GM10248 (cell line): ENCODE data around the gene DAZAP1.

Experiments used
- CTCF ChIA-PET: fragments of 300-600 bp; sonication (Branson Sonifier 250); formaldehyde crosslinking; extraction: SDS; loops from one replicate; lab custom pipeline; 2021; ENCODE audit warnings: antibody characterized with exemption; lab: Yijun Ruan, JAX
- POLR2A ChIA-PET: fragments of 350-650 bp; sonication (Branson Sonifier 250); formaldehyde crosslinking; extraction: SDS; loops from one replicate; lab custom pipeline; 2020; ENCODE audit warnings: antibody characterized with exemption; lab: Yijun Ruan, JAX
- DNase-seq: peaks from one replicate; pipeline ENCODE4 v3.0.0; 2012; ENCODE audit errors: extremely low spot score
- TF ChIP-seq, protein P1 (sequence below): IDR thresholded peaks from 2 replicates; pipeline ENCODE4 v1.5.1; 2012; ENCODE audit warnings: mild to moderate bottlenecking, low read depth; ENCODE audit errors: extremely low read depth, missing control alignments, control extremely low read depth

The DAZAP1 gene

DNA sequence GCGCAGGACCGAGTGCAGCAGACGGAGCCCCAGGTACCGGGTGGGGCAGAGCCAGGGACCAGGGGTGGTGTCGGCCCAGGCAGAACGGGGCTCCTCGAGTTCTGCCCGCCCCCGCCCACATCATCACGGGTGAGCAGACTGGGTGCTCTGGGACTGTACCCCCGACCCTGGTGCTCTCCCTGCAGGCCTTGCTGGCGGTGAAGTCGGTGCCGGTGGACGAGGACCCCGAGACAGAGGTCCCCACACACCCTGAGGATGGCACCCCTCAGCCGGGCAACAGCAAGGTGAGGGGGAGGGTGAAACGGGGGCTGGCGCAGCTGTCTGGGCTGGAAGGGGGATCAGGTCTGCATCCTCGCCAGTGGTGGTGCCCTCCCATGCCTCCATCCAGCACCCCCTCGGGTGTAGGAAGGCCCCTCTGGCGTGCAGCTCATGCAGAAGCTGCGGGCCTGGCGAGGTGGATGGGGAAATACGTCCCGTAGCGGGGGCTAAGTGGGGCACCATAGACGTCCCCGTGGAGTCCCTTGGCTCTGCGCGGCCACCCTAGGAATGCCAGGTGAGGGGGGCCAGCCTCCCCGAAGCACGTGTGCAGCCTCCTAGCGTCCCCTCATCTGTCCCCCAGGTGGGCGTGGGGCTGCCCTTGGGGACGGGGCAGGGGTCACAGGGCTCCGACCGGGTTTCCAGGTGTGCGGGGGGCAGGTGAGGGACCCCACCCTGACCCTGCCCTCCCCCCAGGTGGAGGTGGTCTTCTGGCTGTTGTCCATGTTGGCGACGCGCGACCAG lies 48.9 kb downstream of the DAZAP1 start:
- ChIA-PET CTCF (interaction anchor here (1.8 to 3.7 kb wide), 3 partner anchors 10 to 13 kb away, joined by 6 to 22 read pairs (median 6); no protein-coding TSS in a partner anchor), POLR2A (interaction anchor here (1.4 to 2.0 kb wide), 2 partner anchors 11 to 15 kb away, joined by 5 to 6 read pairs; no protein-coding TSS in a partner anchor)
- no peak for DNase-seq
- TF ChIP-seq, protein P1, sequence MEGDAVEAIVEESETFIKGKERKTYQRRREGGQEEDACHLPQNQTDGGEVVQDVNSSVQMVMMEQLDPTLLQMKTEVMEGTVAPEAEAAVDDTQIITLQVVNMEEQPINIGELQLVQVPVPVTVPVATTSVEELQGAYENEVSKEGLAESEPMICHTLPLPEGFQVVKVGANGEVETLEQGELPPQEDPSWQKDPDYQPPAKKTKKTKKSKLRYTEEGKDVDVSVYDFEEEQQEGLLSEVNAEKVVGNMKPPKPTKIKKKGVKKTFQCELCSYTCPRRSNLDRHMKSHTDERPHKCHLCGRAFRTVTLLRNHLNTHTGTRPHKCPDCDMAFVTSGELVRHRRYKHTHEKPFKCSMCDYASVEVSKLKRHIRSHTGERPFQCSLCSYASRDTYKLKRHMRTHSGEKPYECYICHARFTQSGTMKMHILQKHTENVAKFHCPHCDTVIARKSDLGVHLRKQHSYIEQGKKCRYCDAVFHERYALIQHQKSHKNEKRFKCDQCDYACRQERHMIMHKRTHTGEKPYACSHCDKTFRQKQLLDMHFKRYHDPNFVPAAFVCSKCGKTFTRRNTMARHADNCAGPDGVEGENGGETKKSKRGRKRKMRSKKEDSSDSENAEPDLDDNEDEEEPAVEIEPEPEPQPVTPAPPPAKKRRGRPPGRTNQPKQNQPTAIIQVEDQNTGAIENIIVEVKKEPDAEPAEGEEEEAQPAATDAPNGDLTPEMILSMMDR = no peak

DNA sequence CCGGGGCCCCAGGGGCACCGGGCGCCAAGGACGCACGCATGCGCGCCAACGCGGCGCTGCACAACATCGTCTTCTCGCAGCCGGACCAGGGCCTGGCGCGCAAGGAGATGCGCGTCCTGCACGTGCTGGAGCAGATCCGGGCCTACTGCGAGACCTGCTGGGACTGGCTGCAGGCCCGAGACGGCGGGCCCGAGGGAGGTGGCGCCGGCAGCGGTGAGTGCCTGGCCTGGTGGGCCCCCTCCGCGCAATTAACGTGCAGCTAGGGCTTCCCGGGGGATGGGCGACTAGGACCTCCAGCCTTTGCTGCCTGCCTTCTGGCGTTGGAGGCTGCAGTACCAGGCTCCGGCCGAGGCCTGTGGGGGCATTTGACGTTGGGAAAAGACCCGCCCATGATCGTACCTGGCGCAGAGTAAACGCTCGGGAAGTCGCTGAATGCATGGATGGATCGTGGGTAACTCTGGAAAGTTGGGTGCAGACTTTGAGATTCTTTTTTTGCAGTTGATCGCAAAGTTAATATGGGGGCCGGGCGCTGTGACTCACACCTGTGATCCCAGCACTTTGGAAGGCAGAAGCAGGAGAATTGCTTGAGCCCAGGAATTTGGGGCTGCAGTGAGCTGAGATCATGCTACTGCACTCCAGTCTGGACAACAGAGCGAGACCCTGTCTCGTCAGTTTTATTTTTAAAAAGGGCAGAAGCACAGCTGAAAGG lies 49.8 kb downstream of the DAZAP1 start:
- TF ChIP-seq, protein P1 = no peak
- CTCF ChIA-PET = interaction anchor here (1.4 to 3.7 kb wide), 3 partner anchors 10 to 20 kb away, joined by 3 to 22 read pairs (median 3); no protein-coding TSS in a partner anchor
- POLR2A ChIA-PET = interaction anchor here (0.6 kb wide), 1 partner anchor 1928 kb away, joined by 3 read pairs; no protein-coding TSS in a partner anchor
- no peak for DNase-seq

DNA sequence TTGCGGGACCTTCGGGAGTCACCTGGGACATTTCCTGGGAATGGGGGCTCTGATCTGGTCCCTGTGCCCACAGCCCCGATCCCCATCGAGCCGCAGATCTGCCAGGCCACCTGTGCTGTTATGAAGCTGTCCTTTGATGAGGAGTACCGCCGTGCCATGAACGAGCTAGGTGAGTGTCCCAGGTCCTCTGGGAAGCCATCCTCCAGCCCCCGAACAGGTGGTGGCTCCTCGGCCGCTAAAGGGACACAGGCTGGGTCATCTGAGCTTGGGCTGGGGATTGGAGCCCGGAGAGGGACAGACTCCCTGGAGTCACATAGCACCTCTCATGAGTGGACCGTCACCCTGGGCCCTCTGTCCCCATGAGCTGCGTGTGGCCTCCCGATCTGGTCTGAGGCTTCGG lies 50.5 kb downstream of the DAZAP1 start:
- POLR2A ChIA-PET = interaction anchor here (0.6 kb wide), 1 partner anchor 1927 kb away, joined by 3 read pairs; no protein-coding TSS in a partner anchor
- CTCF ChIA-PET = interaction anchor here (1.3 to 3.7 kb wide), 4 partner anchors 10 to 20 kb away, joined by 3 to 22 read pairs (median 3); no protein-coding TSS in a partner anchor
- TF ChIP-seq, protein P1 = no peak
- no peak for DNase-seq

DNA sequence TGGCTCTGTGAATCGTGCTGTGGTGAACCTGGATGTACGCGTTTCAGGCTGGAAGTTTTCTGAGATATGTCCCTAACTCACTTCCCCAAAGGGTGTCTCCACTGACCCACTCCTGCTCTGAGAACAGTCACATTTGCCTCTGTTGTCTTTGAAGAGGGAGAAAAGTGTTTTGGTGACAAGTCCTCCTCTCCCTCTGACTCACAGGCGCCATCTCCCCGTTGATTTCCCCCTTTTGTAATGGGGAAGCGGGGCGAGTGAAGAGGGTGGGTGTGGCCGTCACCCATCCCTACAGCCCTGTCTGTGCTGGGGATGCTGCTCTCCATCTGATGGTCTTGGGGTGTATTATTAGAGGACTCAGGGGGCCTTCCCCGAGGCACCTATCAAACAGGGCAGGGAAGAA lies 52.1 kb downstream of the DAZAP1 start:
- ChIA-PET CTCF (interaction anchor here (3.7 kb wide), 1 partner anchor 16 kb away, joined by 22 read pairs; no protein-coding TSS in a partner anchor), POLR2A (interaction anchor here (0.6 kb wide), 1 partner anchor 164 kb away, joined by 3 read pairs; no protein-coding TSS in a partner anchor)
- DNase-seq = no peak
- TF ChIP-seq, protein P1 = no peak

GRCh38 chr19:1460033-1460995 lies 52.9 kb downstream of the DAZAP1 start:
- ChIA-PET POLR2A (no interaction called here), CTCF (no interaction called here)
- TF ChIP-seq, protein P1 = no peak
- no peak for DNase-seq

GRCh38 chr19:1461862-1462261 lies 54.5 kb downstream of the DAZAP1 start:
- ChIA-PET POLR2A (interaction anchor here (0.7 kb wide), 1 partner anchor 15 kb away, joined by 3 read pairs; no protein-coding TSS in a partner anchor), CTCF (no interaction called here)
- TF ChIP-seq, protein P1 = no peak

More at GRCh38 chr19:1461862-1462261, 54.5 kb downstream of the DAZAP1 start:
- DNase-seq = no peak
